SK-N-SH (cell line): ENCODE measurements around the gene ZNF444.

Experiments used
- CHD2 ChIP-seq: fragments of 150-350 bp; IDR thresholded peaks from 2 replicates; pipeline ENCODE4 v1.6.1; 2018; ENCODE audit warnings: low read length; ENCODE audit not compliant: partially characterized antibody
- EP300 ChIP-seq, 2 experiments: IDR thresholded peaks; 2 replicates each; pipeline versions ENCODE4 v1.4.0 to v1.6.1; 2012; ENCODE audit warnings: borderline replicate concordance in 1 of 2, low read depth in 1 of 2, low read length in 1 of 2
- FOXM1 ChIP-seq: IDR thresholded peaks from 2 replicates; pipeline ENCODE4 v1.4.0; 2012; ENCODE audit warnings: low read depth, mild to moderate bottlenecking
- NRF1 ChIP-seq: IDR thresholded peaks from 2 replicates; pipeline ENCODE4 v1.6.1; 2012; ENCODE audit warnings: low read depth, mild to moderate bottlenecking, low read length
- POLR2AphosphoS5 ChIP-seq: IDR thresholded peaks from 2 replicates; pipeline ENCODE4 v1.6.1; 2012; ENCODE audit warnings: low read depth, low read length
- RFX5 ChIP-seq: IDR thresholded peaks from 2 replicates; pipeline ENCODE4 v1.6.1; 2012; ENCODE audit warnings: mild to moderate bottlenecking, improper control_type of control experiment, low read length
- RXRA ChIP-seq: IDR thresholded peaks from 2 replicates; pipeline ENCODE4 v1.4.0; 2012; ENCODE audit warnings: low read depth, mild to moderate bottlenecking, borderline replicate concordance
- SMC3 ChIP-seq: IDR thresholded peaks from 2 replicates; pipeline ENCODE4 v1.6.1; 2012; ENCODE audit warnings: low read depth, low read length, improper control_type of control experiment
- TEAD4 ChIP-seq: IDR thresholded peaks from 2 replicates; pipeline ENCODE4 v1.4.0; 2012; ENCODE audit warnings: mild to moderate bottlenecking, borderline replicate concordance; ENCODE audit not compliant: insufficient read depth
- YY1 ChIP-seq: IDR thresholded peaks from 2 replicates; pipeline ENCODE4 v1.4.0; 2012; ENCODE audit warnings: low read depth, mild to moderate bottlenecking
- TF ChIP-seq, protein P1 (sequence below): fragments of 200-600 bp; sonication (generic); IDR thresholded peaks from 2 replicates; pipeline ENCODE4 v1.6.1; 2017; ENCODE audit warnings: antibody characterized with exemption, mild to moderate bottlenecking, moderate library complexity
- TF ChIP-seq, protein P2 (sequence below): fragments of 150-350 bp; IDR thresholded peaks from 2 replicates; pipeline ENCODE4 v1.6.1; 2016; ENCODE audit warnings: mild to moderate bottlenecking, low read depth, low read length

DNA sequence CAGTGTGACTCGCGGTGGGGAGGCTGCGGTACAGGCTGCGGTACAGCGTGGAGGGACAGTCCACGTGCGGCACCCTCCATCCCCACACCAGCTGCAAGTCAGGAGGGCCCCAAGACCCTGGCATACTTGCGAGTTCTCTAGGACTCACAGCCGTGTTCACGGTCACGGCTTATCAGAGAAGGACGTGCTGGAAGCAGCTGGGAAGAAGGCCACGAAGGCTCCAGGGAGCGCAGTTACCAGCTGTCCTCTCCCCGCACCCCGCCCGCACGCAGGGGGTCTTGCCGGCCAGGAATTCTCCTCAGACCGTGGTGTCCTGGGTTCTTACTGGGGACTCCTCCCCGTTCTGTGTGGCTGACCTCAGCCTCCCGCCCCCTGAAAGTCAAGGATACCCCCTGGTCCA lies 6.2 kb downstream of the ZNF444 start:
- TF ChIP-seq CHD2 (no peak), EP300 (IDR thresholded peaks at IDR 0.05; ENCODE audit: borderline replicate concordance in 1 of 2, low read depth in 1 of 2, low read length in 1 of 2) (no peak), POLR2AphosphoS5 (no peak), TEAD4 (no peak), SMC3 (no peak), NRF1 (no peak), FOXM1 (no peak), RFX5 (no peak), YY1 (no peak), RXRA (no peak)
- TF ChIP-seq, protein P1, sequence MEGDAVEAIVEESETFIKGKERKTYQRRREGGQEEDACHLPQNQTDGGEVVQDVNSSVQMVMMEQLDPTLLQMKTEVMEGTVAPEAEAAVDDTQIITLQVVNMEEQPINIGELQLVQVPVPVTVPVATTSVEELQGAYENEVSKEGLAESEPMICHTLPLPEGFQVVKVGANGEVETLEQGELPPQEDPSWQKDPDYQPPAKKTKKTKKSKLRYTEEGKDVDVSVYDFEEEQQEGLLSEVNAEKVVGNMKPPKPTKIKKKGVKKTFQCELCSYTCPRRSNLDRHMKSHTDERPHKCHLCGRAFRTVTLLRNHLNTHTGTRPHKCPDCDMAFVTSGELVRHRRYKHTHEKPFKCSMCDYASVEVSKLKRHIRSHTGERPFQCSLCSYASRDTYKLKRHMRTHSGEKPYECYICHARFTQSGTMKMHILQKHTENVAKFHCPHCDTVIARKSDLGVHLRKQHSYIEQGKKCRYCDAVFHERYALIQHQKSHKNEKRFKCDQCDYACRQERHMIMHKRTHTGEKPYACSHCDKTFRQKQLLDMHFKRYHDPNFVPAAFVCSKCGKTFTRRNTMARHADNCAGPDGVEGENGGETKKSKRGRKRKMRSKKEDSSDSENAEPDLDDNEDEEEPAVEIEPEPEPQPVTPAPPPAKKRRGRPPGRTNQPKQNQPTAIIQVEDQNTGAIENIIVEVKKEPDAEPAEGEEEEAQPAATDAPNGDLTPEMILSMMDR: no peak
- TF ChIP-seq, protein P2, sequence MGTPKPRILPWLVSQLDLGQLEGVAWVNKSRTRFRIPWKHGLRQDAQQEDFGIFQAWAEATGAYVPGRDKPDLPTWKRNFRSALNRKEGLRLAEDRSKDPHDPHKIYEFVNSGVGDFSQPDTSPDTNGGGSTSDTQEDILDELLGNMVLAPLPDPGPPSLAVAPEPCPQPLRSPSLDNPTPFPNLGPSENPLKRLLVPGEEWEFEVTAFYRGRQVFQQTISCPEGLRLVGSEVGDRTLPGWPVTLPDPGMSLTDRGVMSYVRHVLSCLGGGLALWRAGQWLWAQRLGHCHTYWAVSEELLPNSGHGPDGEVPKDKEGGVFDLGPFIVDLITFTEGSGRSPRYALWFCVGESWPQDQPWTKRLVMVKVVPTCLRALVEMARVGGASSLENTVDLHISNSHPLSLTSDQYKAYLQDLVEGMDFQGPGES: no peak
